ENCODE results near the gene SOHLH1.

SOHLH1 gene

GRCh38 chr9:135699440-135699839, at the start of gene SOHLH1:
TSS of gene SOHLH1 (minus strand) at chr9:135699481. CDS start at chr9:135699467, 14 bp downstream.
- TF ChIP-seq GATA2 (IDR thresholded peaks at IDR 0.05; ENCODE audit: low read depth, low read length) (no peak), GATA3 (IDR thresholded peaks at IDR 0.05; ENCODE audit: low read depth, low read length) (no peak)

DNA sequence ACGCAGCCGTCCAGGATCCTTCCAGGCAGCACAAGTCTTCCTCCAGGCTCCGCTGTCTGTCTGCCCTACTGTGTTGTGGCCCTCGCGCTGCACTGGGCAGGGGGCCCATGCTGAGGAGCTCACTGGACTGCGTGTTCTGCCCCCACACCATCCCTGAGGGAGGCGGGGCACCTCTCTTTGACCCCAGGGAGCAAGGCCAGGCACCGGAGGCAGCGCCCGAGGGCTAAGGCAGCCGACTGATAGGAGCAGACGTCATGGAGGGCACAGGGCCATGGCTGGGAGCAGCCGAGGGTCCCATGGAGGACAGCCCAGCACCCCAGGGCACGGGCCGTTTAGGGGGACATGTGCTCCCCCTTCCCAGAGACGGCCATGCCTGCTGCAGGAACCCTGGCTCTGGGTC, 49.4 kb upstream of the SOHLH1 start:
- TF ChIP-seq GATA3 (IDR thresholded peaks at IDR 0.05; ENCODE audit: low read depth, low read length): no peak

DNA sequence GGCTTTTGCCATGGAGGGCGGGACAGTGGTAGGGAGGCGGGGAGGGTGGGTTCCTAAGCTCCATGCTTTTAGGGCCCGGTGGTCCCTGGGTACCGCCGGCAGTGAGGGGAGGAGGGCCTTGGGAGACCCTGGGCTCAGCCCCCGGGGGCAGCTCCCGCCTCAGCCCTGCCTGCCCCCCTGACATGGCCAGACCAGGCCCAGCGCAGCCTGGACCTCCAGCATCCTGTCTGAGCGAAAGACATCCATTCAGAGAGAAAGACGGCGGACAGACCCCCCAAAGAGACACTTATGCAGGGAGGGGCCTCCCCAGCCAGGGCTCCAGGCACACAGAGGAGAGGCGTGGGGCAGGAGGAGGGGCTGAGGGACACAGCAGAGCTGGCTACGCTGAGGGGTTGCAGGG, 48.0 kb upstream of the SOHLH1 start:
- TF ChIP-seq GATA3 (IDR thresholded peaks at IDR 0.05; ENCODE audit: low read depth, low read length): no peak
- no peak for TF ChIP-seq GATA2 (IDR thresholded peaks at IDR 0.05; ENCODE audit: low read depth, low read length)

GRCh38 chr9:135746565-135746964, 47.3 kb upstream of the SOHLH1 start:
- TF ChIP-seq GATA3 (IDR thresholded peaks at IDR 0.05; ENCODE audit: low read depth, low read length) (no peak), GATA2 (IDR thresholded peaks at IDR 0.05; ENCODE audit: low read depth, low read length) (no peak)

GRCh38 chr9:135745686-135746324, 46.5 kb upstream of the SOHLH1 start:
- TF ChIP-seq GATA2 (IDR thresholded peaks at IDR 0.05; ENCODE audit: low read depth, low read length) (no peak), GATA3 (IDR thresholded peaks at IDR 0.05; ENCODE audit: low read depth, low read length) (no peak)

DNA sequence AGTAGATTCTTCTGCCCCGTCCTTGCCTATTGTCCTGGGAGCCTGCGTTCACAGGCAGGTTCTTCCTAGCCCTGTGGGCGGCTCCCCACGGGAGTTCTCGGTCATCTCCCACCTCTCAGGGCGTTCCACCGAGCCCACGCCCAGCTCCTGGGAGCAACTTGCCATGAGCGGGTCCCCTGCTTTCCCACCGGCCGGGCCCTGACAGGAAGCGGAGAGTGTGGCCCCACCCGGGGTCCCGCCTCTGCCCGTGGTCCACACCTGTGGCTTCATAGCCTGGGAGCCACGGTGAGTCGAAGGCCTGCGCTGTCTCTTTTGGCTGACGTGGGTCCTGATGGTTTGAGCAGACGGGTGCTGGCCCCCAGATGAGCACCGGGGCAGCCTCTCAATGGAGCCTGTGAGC, 45.9 kb upstream of the SOHLH1 start:
- TF ChIP-seq GATA3 (IDR thresholded peaks at IDR 0.05; ENCODE audit: low read depth, low read length) (no peak), GATA2 (IDR thresholded peaks at IDR 0.05; ENCODE audit: low read depth, low read length) (no peak)

- TF ChIP-seq GATA2 (IDR thresholded peaks at IDR 0.05; ENCODE audit: low read depth, low read length) (no peak), GATA3 (IDR thresholded peaks at IDR 0.05; ENCODE audit: low read depth, low read length) (no peak)
Observed at GRCh38 chr9:135744333-135745070, 45.2 kb upstream of the SOHLH1 start.

DNA sequence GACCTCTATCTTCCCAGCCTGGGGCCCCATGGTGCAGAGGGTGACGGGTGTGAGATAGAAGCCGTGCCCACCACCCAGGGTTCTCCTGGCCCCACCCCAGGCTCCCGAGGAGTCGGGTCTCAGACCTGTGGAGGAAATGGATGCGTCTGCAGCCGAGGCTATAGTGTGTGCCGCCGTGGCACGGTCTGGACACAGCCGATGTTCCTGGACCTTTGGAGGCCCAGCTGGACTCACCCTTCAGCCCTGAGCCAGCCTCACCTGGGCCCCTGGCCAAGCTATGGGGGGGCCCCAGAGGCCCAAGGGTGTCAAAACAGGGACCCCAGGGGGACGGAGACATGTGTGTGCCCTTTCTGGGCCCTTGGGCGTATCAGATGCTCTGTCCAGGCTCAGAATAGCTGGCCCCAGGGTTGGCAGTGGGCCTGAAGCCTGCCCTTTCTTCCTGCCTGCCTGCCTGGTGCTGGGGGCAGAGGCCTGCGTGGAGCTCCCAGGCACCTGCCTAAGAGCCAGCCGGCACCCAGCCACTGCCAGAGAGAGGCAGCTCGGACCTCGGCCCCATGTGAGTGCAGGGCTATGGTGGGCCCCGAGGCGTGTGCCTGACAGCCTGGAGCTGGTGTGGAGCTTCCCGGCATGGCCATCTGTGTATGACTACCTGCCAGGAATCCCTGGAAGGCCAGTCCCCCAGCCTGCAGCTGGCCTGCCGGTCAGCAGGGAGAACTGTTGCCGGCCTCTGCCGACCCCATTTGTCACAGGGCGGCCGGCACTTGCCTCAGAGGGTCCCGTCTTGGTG, 44.5 kb upstream of the SOHLH1 start:
- TF ChIP-seq GATA3 (IDR thresholded peaks at IDR 0.05; ENCODE audit: low read depth, low read length) (no peak), GATA2 (IDR thresholded peaks at IDR 0.05; ENCODE audit: low read depth, low read length) (no peak)

DNA sequence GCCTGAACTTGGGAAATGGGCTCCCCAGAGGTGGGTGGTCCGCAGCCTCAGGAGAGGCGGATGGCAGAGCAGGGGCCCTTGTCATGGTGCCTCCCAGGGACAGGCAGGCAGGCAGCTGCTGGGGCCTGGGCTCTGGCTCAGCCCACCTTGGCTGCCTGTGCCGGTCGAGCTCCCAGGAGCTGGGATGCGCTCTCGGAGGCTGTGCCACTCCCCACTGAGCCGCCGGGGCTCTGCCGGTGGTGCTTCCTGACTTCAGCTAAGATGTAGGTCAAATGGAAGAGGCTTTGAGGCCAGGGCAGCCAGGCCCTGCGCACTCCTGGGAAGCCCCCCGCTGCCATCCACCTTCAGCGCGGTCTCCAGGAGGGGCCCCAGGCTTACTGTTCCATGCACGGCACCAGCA, 43.7 kb upstream of the SOHLH1 start:
- TF ChIP-seq GATA2 (IDR thresholded peaks at IDR 0.05; ENCODE audit: low read depth, low read length) (no peak), GATA3 (IDR thresholded peaks at IDR 0.05; ENCODE audit: low read depth, low read length) (no peak)

DNA sequence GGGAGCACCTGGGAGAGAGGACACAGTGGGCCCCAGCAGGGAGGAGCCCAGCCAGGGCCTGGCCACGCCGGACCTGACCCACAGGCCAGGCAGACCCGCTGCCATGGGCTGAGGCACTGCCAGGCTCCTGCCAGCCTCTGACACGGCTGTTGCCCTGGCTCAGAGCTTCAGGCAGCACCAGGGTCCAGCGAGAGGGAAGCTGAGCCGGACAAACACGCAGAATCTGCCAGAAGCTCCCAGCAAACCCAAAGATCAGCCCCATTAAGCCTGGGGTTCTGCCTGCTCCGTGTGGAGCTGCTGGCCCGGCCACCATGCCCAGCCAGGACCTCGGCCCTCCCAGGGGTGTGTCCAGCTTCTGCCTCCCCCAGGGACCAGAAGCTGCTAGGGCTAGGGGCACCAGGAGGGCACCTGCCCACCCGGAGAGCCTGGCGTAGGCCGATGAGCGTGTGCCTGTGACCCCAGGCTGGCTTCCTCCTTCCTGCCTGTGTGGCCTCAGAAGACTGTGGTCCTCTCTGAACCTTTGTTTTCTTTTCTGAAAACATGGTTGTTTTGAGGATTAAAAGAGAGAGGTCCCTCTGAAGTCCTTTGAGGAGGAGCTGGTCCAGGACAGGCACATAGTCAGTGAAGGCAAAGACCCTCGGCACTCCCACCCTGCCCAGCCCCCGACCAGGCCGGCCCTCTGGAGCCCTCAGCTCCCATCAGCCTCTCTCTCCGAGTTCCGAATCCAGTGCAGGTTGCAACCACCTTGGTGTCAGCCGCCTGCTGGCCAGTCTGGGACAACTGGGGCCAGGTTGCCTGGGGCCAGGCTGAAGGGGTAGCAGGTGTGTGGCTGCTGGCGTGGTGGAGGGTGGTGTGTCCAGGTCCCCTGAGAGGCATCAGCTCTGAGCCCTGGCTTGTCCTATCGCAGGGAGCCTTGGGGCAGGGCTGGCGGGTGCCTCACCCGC, 42.3 kb upstream of the SOHLH1 start:
- no peak for TF ChIP-seq GATA3 (IDR thresholded peaks at IDR 0.05; ENCODE audit: low read depth, low read length)
- no peak for TF ChIP-seq GATA2 (IDR thresholded peaks at IDR 0.05; ENCODE audit: low read depth, low read length)

- TF ChIP-seq GATA3 (IDR thresholded peaks at IDR 0.05; ENCODE audit: low read depth, low read length): no peak
- TF ChIP-seq GATA2 (IDR thresholded peaks at IDR 0.05; ENCODE audit: low read depth, low read length): no peak
Observed at GRCh38 chr9:135739271-135740220, 40.3 kb upstream of the SOHLH1 start.

GRCh38 chr9:135737840-135738521, 38.7 kb upstream of the SOHLH1 start:
- TF ChIP-seq GATA3 (IDR thresholded peaks at IDR 0.05; ENCODE audit: low read depth, low read length): no peak
- TF ChIP-seq GATA2 (IDR thresholded peaks at IDR 0.05; ENCODE audit: low read depth, low read length): no peak

Measured in SH-SY5Y (cell line).